GM10266 (cell line): ENCODE measurements around the gene DESI2.

Experiments used
- DNase-seq: peaks from one replicate; pipeline ENCODE4 v3.0.0; 2012; ENCODE audit errors: extremely low spot score
- TF ChIP-seq, protein P1 (sequence below): IDR thresholded peaks from 2 replicates; pipeline ENCODE4 v1.5.1; 2012; ENCODE audit warnings: mild to moderate bottlenecking, low read depth; ENCODE audit not compliant: control insufficient read depth, insufficient read depth; ENCODE audit errors: missing control alignments

Gene DESI2

GRCh38 chr1:244652623-244653438 is at the start of gene DESI2:
DESI2 (plus strand) TSS chr1:244653126; CDS start chr1:244653314, 188 bp downstream.
- peak; percentile 97 for DNase-seq
- TF ChIP-seq, protein P1, sequence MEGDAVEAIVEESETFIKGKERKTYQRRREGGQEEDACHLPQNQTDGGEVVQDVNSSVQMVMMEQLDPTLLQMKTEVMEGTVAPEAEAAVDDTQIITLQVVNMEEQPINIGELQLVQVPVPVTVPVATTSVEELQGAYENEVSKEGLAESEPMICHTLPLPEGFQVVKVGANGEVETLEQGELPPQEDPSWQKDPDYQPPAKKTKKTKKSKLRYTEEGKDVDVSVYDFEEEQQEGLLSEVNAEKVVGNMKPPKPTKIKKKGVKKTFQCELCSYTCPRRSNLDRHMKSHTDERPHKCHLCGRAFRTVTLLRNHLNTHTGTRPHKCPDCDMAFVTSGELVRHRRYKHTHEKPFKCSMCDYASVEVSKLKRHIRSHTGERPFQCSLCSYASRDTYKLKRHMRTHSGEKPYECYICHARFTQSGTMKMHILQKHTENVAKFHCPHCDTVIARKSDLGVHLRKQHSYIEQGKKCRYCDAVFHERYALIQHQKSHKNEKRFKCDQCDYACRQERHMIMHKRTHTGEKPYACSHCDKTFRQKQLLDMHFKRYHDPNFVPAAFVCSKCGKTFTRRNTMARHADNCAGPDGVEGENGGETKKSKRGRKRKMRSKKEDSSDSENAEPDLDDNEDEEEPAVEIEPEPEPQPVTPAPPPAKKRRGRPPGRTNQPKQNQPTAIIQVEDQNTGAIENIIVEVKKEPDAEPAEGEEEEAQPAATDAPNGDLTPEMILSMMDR = peak; percentile 66

- TF ChIP-seq, protein P1 = peak; percentile 63
- peak; percentile 17 for DNase-seq
These were observed 49.4 kb upstream of the DESI2 start for GRCh38 chr1:244603498-244603897.

DNA sequence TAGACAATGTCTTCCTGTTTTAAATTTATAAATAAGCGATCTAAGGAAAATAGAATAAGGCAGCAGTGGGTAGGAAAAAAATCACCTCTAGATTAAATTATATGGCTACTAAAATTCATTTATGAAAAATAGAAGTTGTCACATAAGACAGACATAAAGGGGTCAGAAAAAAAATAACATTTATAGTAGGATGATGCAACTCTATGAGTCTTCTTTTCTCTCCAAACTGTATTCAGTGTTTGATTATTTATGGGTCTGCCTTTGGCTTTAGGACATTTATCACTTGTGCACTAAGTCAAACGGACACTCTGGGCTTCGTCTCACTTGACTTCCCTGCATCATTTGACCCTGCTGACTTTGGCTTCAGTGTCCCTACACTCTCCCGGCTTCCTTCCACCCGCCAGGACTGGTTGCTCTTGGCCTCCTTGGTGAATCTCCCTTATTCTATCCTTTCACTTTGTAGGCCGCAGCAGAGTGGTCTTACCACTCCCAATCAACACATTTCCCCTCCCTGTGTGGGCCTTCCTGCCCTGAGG is 47.0 kb upstream of the DESI2 start:
- DNase-seq = no peak
- TF ChIP-seq, protein P1 = no peak

DNA sequence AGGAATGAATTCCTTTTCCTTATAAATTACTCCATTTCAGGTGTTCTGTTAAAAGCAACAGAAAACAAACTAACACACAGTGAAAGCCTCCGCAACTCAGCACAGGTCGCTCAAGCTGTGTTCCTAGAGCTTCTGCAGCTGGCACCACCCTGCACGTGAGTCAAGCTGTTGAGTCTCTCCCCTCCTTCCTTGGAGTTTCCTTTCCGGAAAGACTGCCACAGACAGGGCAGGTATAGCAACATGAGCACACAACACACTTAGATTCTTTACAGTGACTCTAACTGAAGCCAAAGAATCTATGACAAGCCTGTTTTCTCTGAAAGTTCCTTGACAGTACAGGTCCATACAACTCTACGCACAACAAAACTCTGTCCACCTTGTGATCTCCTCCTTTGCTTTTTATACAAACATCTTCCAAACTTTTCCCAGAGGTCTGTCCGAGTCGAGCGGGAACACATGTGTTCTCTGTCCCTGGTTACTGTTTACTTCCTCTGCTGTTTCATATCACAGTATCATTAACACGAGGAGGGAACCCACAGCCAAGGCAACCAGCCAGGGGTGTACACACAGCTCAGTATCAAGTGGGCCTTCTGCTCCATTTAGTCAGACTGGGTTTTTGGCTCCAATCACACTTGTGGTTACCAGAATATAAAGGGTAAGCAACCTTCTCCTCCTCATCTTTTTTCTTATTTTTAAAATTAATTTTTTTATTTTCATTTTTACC is 38.7 kb upstream of the DESI2 start:
- DNase-seq = no peak
- TF ChIP-seq, protein P1 = no peak

GRCh38 chr1:244614879-244615278 is 38.0 kb upstream of the DESI2 start:
- TF ChIP-seq, protein P1 = no peak
- DNase-seq = no peak

DNA sequence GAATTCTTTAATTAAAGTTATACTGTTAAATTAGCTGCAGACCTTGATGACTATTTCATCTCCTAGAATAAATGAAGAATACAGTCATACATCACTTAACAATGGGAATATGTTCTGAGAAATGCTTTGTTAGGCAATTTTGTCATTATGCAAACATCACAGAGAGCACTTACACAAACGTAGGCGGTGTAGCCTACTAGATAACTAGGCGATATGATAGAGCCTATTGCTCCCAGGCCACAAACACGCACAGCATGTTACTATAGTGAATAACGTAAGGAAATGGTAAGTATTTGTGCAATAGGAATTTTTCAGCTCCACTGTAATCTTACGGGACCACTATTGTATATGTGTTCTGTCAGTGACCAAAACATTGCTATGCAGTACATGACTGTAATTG is 37.6 kb upstream of the DESI2 start:
- TF ChIP-seq, protein P1 = no peak
- DNase-seq = no peak
